ENCODE data around the gene AACS. TPM values are rescaled to one million over a fixed set of nuclear protein-coding genes. Genes with fewer than 3 reads are reported as not detected.
"Not testable (repeated sequence)": the region's sequence is repeated elsewhere in the genome, so short reads cannot be mapped to it uniquely, and the experiment has no call there.

Gene AACS
- total RNA-seq, 4 donors from 2014 or later, result 14.8 to 24.0 (median 20.1) TPM

GRCh38 chr12:125071456-125071855 is 6.2 kb downstream of the AACS start:
- H3K4me3 ChIP-seq (replicated peaks in 1 of 3), result no peak overlapping the region
- H3K27ac ChIP-seq, result no peak overlapping the region
- 79 to 88% methylated on average over 12 of the region's 12 CpGs for WGBS, 2 donors
- DNase-seq, result no peak
- intact Hi-C loops (cut with DNase I), result no loop called here
- H3K9me3 ChIP-seq, result no peaks in the 10 kb centered on the region
- no peaks in the 10 kb centered on the region for H3K27me3 ChIP-seq
- TF ChIP-seq POLR2A (IDR thresholded peaks at IDR 0.05) (no peak), CTCF (IDR thresholded peaks at IDR 0.05) (no peak)
- peaks cover 5 to 7% of the 10 kb centered on the region in 2 donors for H3K36me3 ChIP-seq
- H3K4me1 ChIP-seq, result no peaks in the 10 kb centered on the region

- Histone ChIP-seq H3K36me3 (peaks cover 11 to 13% of the 10 kb centered on the region in 2 donors), H3K9me3 (no peaks in the 10 kb centered on the region), H3K27ac (no peak overlapping the region), H3K4me1 (no peaks in the 10 kb centered on the region), H3K4me3 (replicated peaks in 1 of 3) (no peak overlapping the region), H3K27me3 (no peaks in the 10 kb centered on the region)
- 85 to 86% methylated on average over 2 of the region's 2 CpGs for WGBS, 2 donors
- intact Hi-C loops (cut with DNase I), result no loop called here
- no peak for DNase-seq
- no peak for TF ChIP-seq CTCF (IDR thresholded peaks at IDR 0.05)
- no peak for TF ChIP-seq POLR2A (IDR thresholded peaks at IDR 0.05)
Observed at GRCh38 chr12:125072496-125072895, 7.3 kb downstream of the AACS start.

- H3K36me3 ChIP-seq, result peaks cover 15 to 18% of the 10 kb centered on the region in 2 donors
- 93 to 100% methylated on average over 2 of the region's 2 CpGs for WGBS, 2 donors
- DNase-seq; H3K27me3 ChIP-seq; H3K4me1 ChIP-seq; H3K4me3 ChIP-seq (replicated peaks in 1 of 3); intact Hi-C loops (cut with DNase I); H3K9me3 ChIP-seq; H3K27ac ChIP-seq: not testable (repeated sequence)
Observed at GRCh38 chr12:125074294-125074693, 9.1 kb downstream of the AACS start.

- 95 to 96% methylated on average over 6 of the region's 6 CpGs for WGBS, 2 donors
- Histone ChIP-seq H3K27ac (no peak overlapping the region), H3K36me3 (peaks cover 15 to 18% of the 10 kb centered on the region in 2 donors)
Observed at GRCh38 chr12:125076103-125076502, 10.9 kb downstream of the AACS start.

GRCh38 chr12:125079084-125079483 is 13.8 kb downstream of the AACS start:
- WGBS, 2 donors, result 90 to 95% methylated on average over 10 of the region's 10 CpGs
- no peak for TF ChIP-seq CTCF (IDR thresholded peaks at IDR 0.05)
- TF ChIP-seq POLR2A (IDR thresholded peaks at IDR 0.05), result no peak
- H3K36me3 ChIP-seq, result peaks cover 15 to 18% of the 10 kb centered on the region in 2 donors

More at GRCh38 chr12:125076103-125076502, 10.9 kb downstream of the AACS start:
- H3K27me3 ChIP-seq, result no peaks in the 10 kb centered on the region
- no peak for DNase-seq
- no peak overlapping the region for H3K4me3 ChIP-seq (replicated peaks in 1 of 3)
- H3K9me3 ChIP-seq, result no peaks in the 10 kb centered on the region
- TF ChIP-seq POLR2A (IDR thresholded peaks at IDR 0.05), result no peak
- TF ChIP-seq CTCF (IDR thresholded peaks at IDR 0.05), result no peak
- intact Hi-C loops (cut with DNase I), result no loop called here
- no peaks in the 10 kb centered on the region for H3K4me1 ChIP-seq

More at GRCh38 chr12:125079084-125079483, 13.8 kb downstream of the AACS start:
- intact Hi-C loops (cut with DNase I), result no loop called here
- no peaks in the 10 kb centered on the region for H3K4me1 ChIP-seq
- no peaks in the 10 kb centered on the region for H3K9me3 ChIP-seq
- no peaks in the 10 kb centered on the region for H3K27me3 ChIP-seq
- no peak overlapping the region for H3K27ac ChIP-seq
- H3K4me3 ChIP-seq (replicated peaks in 1 of 3), result no peak overlapping the region
- no peak for DNase-seq

All from thyroid gland (tissue), 4 donors.